ENCODE measurements around the gene MRPS30.
A peak's percentile ranks its signal among the peaks of the same experiment; 100 is the strongest.

Gene MRPS30

DNA sequence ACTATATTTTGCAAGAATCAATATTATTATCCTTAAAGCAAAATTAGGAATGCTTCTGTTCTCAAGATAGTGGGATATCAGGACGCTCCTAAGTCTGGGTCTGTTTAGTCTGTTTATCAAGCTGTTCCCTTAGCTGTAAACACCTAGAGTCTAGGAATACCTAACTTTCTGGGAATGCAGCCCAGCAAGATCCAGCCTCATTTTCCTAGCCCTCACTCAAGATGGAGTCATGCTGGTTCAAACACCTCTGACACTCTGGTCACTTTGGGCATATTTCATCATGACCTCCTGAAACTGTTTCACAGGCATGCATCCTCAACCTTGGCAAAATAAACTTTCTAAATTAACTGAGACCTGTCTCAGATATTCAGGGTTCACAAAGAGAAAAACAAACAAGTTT lies 14.4 kb upstream of the MRPS30 start:
- H3K27me3 ChIP-seq (ENCODE audit: insufficient read depth, low read length, poor library complexity), result no peaks in the 10 kb centered on the region
- no peaks in the 10 kb centered on the region for H4K20me1 ChIP-seq (ENCODE audit: insufficient read depth, low read length)
- H3K9me3 ChIP-seq (ENCODE audit: insufficient read depth, low read length, severe bottlenecking), result peaks cover 37% of the 10 kb centered on the region
- no peak overlapping the region for H3K9ac ChIP-seq (ENCODE audit: low read depth, low read length)
- no peak for TF ChIP-seq EZH2 (IDR thresholded peaks at IDR 0.05; ENCODE audit: borderline replicate concordance, low read depth, low read length, severe bottlenecking)
- TF ChIP-seq, protein P1, sequence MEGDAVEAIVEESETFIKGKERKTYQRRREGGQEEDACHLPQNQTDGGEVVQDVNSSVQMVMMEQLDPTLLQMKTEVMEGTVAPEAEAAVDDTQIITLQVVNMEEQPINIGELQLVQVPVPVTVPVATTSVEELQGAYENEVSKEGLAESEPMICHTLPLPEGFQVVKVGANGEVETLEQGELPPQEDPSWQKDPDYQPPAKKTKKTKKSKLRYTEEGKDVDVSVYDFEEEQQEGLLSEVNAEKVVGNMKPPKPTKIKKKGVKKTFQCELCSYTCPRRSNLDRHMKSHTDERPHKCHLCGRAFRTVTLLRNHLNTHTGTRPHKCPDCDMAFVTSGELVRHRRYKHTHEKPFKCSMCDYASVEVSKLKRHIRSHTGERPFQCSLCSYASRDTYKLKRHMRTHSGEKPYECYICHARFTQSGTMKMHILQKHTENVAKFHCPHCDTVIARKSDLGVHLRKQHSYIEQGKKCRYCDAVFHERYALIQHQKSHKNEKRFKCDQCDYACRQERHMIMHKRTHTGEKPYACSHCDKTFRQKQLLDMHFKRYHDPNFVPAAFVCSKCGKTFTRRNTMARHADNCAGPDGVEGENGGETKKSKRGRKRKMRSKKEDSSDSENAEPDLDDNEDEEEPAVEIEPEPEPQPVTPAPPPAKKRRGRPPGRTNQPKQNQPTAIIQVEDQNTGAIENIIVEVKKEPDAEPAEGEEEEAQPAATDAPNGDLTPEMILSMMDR (IDR thresholded peaks at IDR 0.05; ENCODE audit: borderline replicate concordance, extremely low read depth, low read length, poor library complexity, severe bottlenecking), result no peak
- H3K36me3 ChIP-seq (ENCODE audit: insufficient read depth, low read length), result peaks cover 3% of the 10 kb centered on the region; the same call in 1 of the 2 replicates
- no peak overlapping the region for H3K4me2 ChIP-seq (ENCODE audit: insufficient read depth, low read length)
- no peak overlapping the region for H3K4me3 ChIP-seq (ENCODE audit: low read depth in 1 of 2, low read length in 2 of 2)
- ATAC-seq (ENCODE audit: insufficient read depth, low read depth) (no peak), DNase-seq (no peak)
- H2AFZ ChIP-seq (ENCODE audit: low read depth, low read length), result no peak overlapping the region
- no peak overlapping the region for H3K27ac ChIP-seq (ENCODE audit: low read length)
- peaks cover 17% of the 10 kb centered on the region for H3K4me1 ChIP-seq (ENCODE audit: insufficient read depth, low read length)
- no peaks in the 10 kb centered on the region for H3K79me2 ChIP-seq (ENCODE audit: insufficient read depth, low read length)

DNA sequence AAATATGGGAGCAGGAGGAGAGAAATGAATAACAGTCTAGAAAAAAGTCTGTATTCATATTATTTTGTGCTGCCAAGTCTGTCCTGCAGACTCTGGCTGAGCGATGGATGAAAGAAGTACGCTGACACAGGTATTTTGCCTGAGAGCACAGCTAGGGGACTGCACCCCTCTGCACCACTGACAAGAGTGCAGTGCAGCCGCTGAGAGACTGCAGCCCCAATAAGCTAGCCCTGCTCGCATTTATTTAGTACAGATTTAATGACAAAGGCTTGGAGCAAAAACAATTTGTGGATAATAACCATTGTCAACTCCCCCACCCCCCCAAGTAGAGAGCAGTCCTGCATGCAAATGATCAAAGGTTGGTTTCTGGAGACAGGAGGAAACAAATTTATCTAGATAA lies 13.3 kb upstream of the MRPS30 start:
- Histone ChIP-seq H3K27ac (ENCODE audit: low read length) (no peak overlapping the region), H3K4me1 (ENCODE audit: insufficient read depth, low read length) (peaks cover 17% of the 10 kb centered on the region), H3K4me3 (ENCODE audit: low read depth in 1 of 2, low read length in 2 of 2) (no peak overlapping the region), H3K79me2 (ENCODE audit: insufficient read depth, low read length) (no peaks in the 10 kb centered on the region), H3K4me2 (ENCODE audit: insufficient read depth, low read length) (no peak overlapping the region), H4K20me1 (ENCODE audit: insufficient read depth, low read length) (no peaks in the 10 kb centered on the region), H3K9me3 (ENCODE audit: insufficient read depth, low read length, severe bottlenecking) (peaks cover 37% of the 10 kb centered on the region), H2AFZ (ENCODE audit: low read depth, low read length) (no peak overlapping the region), H3K36me3 (ENCODE audit: insufficient read depth, low read length) (peaks cover 3% of the 10 kb centered on the region; the same call in 1 of the 2 replicates), H3K27me3 (ENCODE audit: insufficient read depth, low read length, poor library complexity) (no peaks in the 10 kb centered on the region), H3K9ac (ENCODE audit: low read depth, low read length) (no peak overlapping the region)
- TF ChIP-seq EZH2 (IDR thresholded peaks at IDR 0.05; ENCODE audit: borderline replicate concordance, low read depth, low read length, severe bottlenecking), result no peak
- TF ChIP-seq, protein P1 (IDR thresholded peaks at IDR 0.05; ENCODE audit: borderline replicate concordance, extremely low read depth, low read length, poor library complexity, severe bottlenecking), result no peak
- DNase-seq (no peak), ATAC-seq (ENCODE audit: insufficient read depth, low read depth) (no peak)

DNA sequence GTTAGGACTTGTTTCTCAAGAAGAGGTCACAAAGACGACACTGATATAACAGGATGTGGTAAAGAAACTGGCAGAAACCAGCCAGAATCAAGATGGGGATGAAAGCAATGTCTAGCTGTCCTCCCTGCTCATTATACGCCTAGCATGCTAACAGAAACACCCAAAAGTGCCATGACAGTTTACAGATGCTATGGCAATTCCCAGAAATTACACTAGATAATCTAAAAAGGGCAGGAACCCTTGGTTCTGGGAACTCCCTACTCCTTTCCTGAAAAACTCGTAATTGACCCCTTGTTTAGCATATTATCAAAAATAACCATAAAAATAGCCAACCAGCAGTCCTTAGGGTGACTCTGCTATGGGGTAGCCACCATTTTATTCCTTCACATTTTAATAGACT lies 10.9 kb upstream of the MRPS30 start:
- ATAC-seq (ENCODE audit: insufficient read depth, low read depth) (peak; percentile 81), DNase-seq (peak; percentile 17)
- H3K27me3 ChIP-seq (ENCODE audit: insufficient read depth, low read length, poor library complexity), result no peaks in the 10 kb centered on the region
- no peak overlapping the region for H2AFZ ChIP-seq (ENCODE audit: low read depth, low read length)
- H3K9ac ChIP-seq (ENCODE audit: low read depth, low read length), result no peak overlapping the region
- TF ChIP-seq EZH2 (IDR thresholded peaks at IDR 0.05; ENCODE audit: borderline replicate concordance, low read depth, low read length, severe bottlenecking), result no peak
- peaks cover 17% of the 10 kb centered on the region for H3K4me1 ChIP-seq (ENCODE audit: insufficient read depth, low read length)
- H3K9me3 ChIP-seq (ENCODE audit: insufficient read depth, low read length, severe bottlenecking), result peaks cover 37% of the 10 kb centered on the region
- H3K4me2 ChIP-seq (ENCODE audit: insufficient read depth, low read length), result peak overlapping the region; percentile 4; the same call in 1 of the 2 replicates
- no peaks in the 10 kb centered on the region for H4K20me1 ChIP-seq (ENCODE audit: insufficient read depth, low read length)
- no peak overlapping the region for H3K4me3 ChIP-seq (ENCODE audit: low read depth in 1 of 2, low read length in 2 of 2)
- H3K36me3 ChIP-seq (ENCODE audit: insufficient read depth, low read length), result peaks cover 3% of the 10 kb centered on the region; the same call in 1 of the 2 replicates
- H3K79me2 ChIP-seq (ENCODE audit: insufficient read depth, low read length), result no peaks in the 10 kb centered on the region
- peak overlapping the region; percentile 54; the same call in 1 of the 2 replicates for H3K27ac ChIP-seq (ENCODE audit: low read length)

DNA sequence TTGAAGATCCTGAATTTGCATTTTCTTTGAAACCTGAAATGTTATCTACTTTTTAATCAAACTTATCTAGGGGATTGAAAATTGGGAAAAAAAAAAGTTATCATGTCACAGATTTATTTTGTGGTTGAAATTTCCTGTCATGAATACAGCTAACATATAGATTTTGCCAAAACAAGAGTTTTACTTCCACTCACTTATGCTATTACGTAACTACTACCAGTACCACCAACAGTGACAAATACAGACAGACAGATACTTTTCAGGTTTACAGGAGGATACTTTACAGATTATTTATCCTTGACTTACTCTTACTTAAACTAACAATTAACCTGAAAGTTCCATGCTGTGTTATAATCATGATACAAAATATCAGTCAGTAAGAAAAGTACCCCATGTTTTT lies 6.8 kb upstream of the MRPS30 start:
- TF ChIP-seq, protein P1 (IDR thresholded peaks at IDR 0.05; ENCODE audit: borderline replicate concordance, extremely low read depth, low read length, poor library complexity, severe bottlenecking), result no peak
- no peak for TF ChIP-seq EZH2 (IDR thresholded peaks at IDR 0.05; ENCODE audit: borderline replicate concordance, low read depth, low read length, severe bottlenecking)
- Histone ChIP-seq H3K9ac (ENCODE audit: low read depth, low read length) (no peak overlapping the region), H3K36me3 (ENCODE audit: insufficient read depth, low read length) (no peaks in the 10 kb centered on the region), H3K27ac (ENCODE audit: low read length) (no peak overlapping the region), H3K4me1 (ENCODE audit: insufficient read depth, low read length) (peaks cover 22% of the 10 kb centered on the region), H4K20me1 (ENCODE audit: insufficient read depth, low read length) (no peaks in the 10 kb centered on the region), H3K9me3 (ENCODE audit: insufficient read depth, low read length, severe bottlenecking) (peaks cover 2% of the 10 kb centered on the region), H3K27me3 (ENCODE audit: insufficient read depth, low read length, poor library complexity) (no peaks in the 10 kb centered on the region), H3K4me2 (ENCODE audit: insufficient read depth, low read length) (no peak overlapping the region), H3K79me2 (ENCODE audit: insufficient read depth, low read length) (0 out of 2 replicates have a peak, but pooled peaks cover 2% of the 10 kb centered on the region), H3K4me3 (ENCODE audit: low read depth in 1 of 2, low read length in 2 of 2) (no peak overlapping the region), H2AFZ (ENCODE audit: low read depth, low read length) (no peak overlapping the region)
- no peak for ATAC-seq (ENCODE audit: insufficient read depth, low read depth)
- DNase-seq, result no peak

Data from DND-41 (cell line).